A375 (cell line): ENCODE measurements around the gene ZNF768. TPM values are rescaled to one million over a fixed set of nuclear protein-coding genes. Genes with fewer than 3 reads are reported as not detected.

Experiments
- small RNA-seq: library from RNA; depleted of rRNA; stranded (forward); fragments of <200 nt; gene quantifications from one replicate; pipeline ENCODE3, GENCODE V24; 2014
- total RNA-seq: library from RNA; depleted of rRNA; stranded (reverse); fragments of >200 nt; shearing (Covaris generic); gene quantifications from 2 replicates; pipeline ENCODE4 v1.2.3, GENCODE V29; 2014; rRNA removed

ZNF768 gene
- 42.1 and 44.2 TPM in 2 replicates for total RNA-seq

DNA sequence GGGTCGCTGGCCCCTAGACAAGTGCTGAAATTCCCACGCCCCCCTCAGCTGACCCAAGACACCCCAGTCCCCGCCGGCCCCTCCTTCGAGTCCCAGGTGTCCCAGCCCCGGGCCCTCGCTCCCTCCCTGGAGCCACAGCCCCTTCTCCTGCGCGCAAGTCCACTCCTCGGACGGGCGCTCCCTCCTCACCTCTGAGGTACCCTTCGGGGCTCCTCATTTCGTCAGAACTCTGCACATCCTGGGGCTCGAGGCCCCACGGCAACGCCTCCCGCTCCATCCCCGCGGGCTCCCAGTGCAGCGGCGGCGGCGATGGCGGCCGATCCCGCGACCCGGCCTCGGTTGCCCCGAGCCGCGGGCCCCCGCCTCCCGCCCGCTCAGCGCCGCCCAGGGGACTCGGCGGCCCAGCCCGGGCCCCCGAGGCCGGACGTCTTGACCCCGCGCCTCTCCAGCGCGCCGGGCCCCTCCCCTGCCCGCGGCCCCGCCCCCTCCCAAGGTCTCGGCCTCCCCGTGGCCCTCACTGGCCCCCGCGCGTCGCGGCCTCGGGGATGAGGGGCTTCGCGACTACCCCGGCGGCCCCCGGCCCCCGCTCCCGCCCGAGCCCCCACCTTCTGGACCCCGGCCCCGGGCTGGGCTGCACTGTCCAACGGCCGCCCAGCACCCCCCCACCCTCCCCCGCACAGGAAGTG is at the start of gene ZNF768:
Gene ZNF768, minus strand, starts transcription at position 430 of the 686 bp plus-strand sequence. Its CDS starts 153 bp downstream, at position 277.

DNA sequence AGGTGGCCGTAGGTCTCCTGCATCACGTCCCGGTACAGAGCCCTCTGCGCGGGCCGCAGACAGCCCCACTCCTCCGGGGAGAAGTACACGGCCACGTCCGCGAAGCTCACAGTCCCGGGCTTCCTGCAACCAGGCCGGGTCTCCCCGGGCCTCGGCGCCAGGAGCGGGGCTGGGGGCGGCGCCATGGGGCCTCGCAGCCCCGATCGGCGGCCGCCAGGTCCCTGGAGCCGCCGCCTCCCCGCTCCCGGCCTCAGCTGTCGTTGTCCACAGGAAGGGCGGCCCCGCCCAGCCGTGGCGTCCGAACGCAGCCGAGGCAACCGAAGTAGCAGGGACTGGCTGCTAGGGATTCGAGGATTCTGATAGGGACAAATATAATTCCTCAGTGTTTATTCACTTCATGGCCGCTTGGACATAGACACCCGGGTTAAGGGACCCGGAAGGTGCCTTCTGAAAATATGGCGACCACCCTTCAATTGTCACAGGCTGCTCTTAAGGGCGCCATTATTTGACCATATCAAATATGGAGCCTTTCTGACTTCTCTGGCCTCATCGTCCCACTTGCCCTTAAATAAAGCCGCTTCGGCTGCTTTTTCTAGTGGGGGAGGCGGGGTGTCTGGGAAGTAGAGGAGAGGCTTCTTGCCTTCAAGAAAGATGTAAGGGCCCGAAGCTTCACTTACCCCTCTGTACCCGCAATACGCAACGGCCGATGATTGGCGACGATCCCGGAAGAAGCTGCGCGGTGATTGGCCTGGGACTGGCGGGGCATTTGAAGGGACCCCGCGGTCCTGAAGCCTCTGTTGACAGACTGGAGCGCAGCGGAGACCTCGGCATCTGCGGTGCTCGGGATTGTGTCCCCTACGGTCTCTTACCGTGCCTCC is 45.3 kb upstream of the ZNF768 start, which contains the start of gene ZNF688:
Gene ZNF688, minus strand, starts transcription at position 270 of the 878 bp plus-strand sequence. Its CDS starts 85 bp downstream, at position 185.

DNA sequence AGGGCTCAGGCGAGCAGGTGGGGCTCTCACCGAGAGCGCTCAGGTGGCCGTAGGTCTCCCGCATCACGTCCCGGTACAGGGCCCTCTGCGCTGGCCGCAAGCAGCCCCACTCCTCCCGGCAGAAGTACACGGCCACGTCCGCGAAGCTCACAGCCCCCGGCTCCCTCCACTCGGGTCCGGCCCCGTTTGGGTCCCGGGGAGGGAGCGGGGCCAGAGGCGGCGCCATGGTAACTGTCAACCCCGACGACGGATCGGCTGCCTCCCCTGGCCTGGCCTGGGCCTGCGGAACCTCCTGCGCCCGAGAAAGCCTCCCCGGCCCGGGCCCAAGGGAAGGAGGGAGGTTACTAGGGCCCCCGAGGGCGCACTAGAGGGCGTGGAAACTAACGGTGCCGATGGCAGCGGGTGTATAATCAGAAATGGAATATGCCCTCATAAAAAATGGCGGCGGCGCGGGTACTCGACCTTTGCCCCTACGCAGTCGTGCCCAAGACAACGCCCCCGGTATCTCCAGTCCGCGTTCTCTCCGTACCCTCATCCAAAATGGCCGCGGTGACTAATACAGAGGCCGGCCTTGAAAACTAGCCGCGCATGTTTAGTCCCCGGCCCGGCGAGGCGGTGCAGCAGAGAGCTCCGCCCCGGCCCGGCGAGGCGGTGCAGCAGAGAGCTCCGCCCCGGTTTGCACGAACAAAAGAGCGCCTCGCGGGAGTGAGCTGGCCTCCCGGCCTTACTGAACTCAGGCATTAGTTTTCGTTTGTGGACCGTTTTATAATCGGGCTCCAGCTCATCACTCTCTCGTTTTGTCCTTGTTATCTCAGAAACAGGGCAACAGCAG is 31.8 kb upstream of the ZNF768 start, which contains the start of gene ZNF764:
Gene ZNF764, minus strand, starts transcription at position 418 of the 832 bp plus-strand sequence. Its CDS starts 192 bp downstream, at position 226.

DNA sequence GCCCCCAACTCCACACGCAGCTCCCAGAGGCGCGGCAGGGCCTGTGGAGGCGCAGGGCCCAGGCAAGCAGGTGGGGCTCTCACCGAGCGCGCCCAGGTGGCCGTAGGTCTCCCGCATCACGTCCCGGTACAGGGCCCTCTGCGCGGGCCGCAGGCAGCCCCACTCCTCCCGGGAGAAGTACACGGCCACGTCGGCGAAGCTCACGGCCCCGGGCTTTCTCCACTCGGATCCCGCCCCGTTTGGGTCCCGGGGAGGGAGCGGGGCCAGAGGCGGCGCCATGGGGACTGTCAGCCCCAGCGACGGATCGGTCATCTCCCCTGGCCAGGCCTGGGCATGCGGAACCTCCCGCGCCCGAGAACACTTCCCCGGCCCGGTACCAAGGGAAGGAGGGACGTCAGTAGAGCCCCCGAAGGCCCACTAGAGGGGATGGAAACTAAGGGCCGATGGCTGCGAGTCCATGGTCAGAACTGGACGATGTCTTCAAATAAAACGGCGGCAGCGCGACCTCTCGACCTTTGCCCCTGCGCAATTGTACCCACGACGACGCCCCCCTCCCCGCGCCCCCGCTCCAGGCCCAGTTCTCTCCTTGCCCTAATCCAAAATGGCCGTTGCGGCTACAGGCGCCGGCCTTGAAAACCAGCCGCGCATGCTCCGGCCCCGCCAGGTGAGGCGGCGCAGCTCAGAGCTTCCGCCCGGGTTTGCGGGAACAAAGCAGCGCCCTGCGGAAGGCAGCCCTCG is 8.2 kb upstream of the ZNF768 start, which contains the start of gene ZNF747:
Gene ZNF747, minus strand, starts transcription at position 491 of the 738 bp plus-strand sequence. Its CDS starts 179 bp downstream, at position 312.

Small RNAs within 50 kb of the gene (small RNA-seq; reads per million reads assigned to genes)
- gene MIR4518 (not detected), gene RNU7-61P (not detected)

Other genes starting within 250 kb of the ZNF768 start
- 97.2 and 106 TPM in 2 replicates for gene CD2BP2, start 171.3 kb downstream of the ZNF768 start, total RNA-seq
- gene TBC1D10B, start 156.1 kb downstream of the ZNF768 start, total RNA-seq, result 25.2 and 27.1 TPM in 2 replicates
- not detected in 2 replicates for gene MYL11, start 151.8 kb downstream of the ZNF768 start, total RNA-seq
- 0.60 TPM in 1 of 2 replicates, not detected in the other for gene SEPTIN1, start 144.0 kb downstream of the ZNF768 start, total RNA-seq
- 11.2 and 12.2 TPM in 2 replicates for gene ZNF48, start 131.1 kb downstream of the ZNF768 start, total RNA-seq
- gene ZNF771, start 119.0 kb downstream of the ZNF768 start, total RNA-seq, result 7.2 and 9.6 TPM in 2 replicates
- gene DCTPP1, start 96.5 kb downstream of the ZNF768 start, total RNA-seq, result 36.7 and 40.4 TPM in 2 replicates
- gene SEPHS2, start 80.7 kb downstream of the ZNF768 start, total RNA-seq, result 15.3 and 20.9 TPM in 2 replicates
- gene ITGAL, start 53.8 kb downstream of the ZNF768 start, total RNA-seq, result not detected in 2 replicates
- gene ZNF747, start 8.3 kb upstream of the ZNF768 start, total RNA-seq, result 0.23 and 0.82 TPM in 2 replicates
- 10.9 and 14.7 TPM in 2 replicates for gene ZNF764, start 31.8 kb upstream of the ZNF768 start, total RNA-seq
- gene ZNF688, start 45.1 kb upstream of the ZNF768 start, total RNA-seq, result 12.4 and 17.1 TPM in 2 replicates
- not detected in 2 replicates for gene ZNF785, start 59.1 kb upstream of the ZNF768 start, total RNA-seq
- 8.7 and 11.5 TPM in 2 replicates for gene ZNF689, start 83.8 kb upstream of the ZNF768 start, total RNA-seq
- gene PRR14, start 124.4 kb upstream of the ZNF768 start, total RNA-seq, result 9.6 and 17.8 TPM in 2 replicates
- gene FBRS, start 131.9 kb upstream of the ZNF768 start, total RNA-seq, result 24.3 and 26.5 TPM in 2 replicates
- gene SRCAP, start 172.6 kb upstream of the ZNF768 start, total RNA-seq, result 33.7 and 36.1 TPM in 2 replicates
- gene PHKG2, start 221.9 kb upstream of the ZNF768 start, total RNA-seq, result 25.8 and 27.6 TPM in 2 replicates
- 21.3 and 29.5 TPM in 2 replicates for gene CFAP119, start 235.5 kb upstream of the ZNF768 start, total RNA-seq
- gene RNF40, start 235.8 kb upstream of the ZNF768 start, total RNA-seq, result 110 and 121 TPM in 2 replicates